ENCODE data around the gene TTC13. TPM values are rescaled to one million over a fixed set of nuclear protein-coding genes. Genes with fewer than 3 reads are reported as not detected.

TTC13 gene
- total RNA-seq, 4 donors from 2014 or later = 20.4 to 30.1 (median 25.6) TPM

- TF ChIP-seq POLR2A (IDR thresholded peaks at IDR 0.05) (no peak), EP300 (IDR thresholded peaks at IDR 0.05) (no peak)
- TF ChIP-seq, protein P1, sequence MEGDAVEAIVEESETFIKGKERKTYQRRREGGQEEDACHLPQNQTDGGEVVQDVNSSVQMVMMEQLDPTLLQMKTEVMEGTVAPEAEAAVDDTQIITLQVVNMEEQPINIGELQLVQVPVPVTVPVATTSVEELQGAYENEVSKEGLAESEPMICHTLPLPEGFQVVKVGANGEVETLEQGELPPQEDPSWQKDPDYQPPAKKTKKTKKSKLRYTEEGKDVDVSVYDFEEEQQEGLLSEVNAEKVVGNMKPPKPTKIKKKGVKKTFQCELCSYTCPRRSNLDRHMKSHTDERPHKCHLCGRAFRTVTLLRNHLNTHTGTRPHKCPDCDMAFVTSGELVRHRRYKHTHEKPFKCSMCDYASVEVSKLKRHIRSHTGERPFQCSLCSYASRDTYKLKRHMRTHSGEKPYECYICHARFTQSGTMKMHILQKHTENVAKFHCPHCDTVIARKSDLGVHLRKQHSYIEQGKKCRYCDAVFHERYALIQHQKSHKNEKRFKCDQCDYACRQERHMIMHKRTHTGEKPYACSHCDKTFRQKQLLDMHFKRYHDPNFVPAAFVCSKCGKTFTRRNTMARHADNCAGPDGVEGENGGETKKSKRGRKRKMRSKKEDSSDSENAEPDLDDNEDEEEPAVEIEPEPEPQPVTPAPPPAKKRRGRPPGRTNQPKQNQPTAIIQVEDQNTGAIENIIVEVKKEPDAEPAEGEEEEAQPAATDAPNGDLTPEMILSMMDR (IDR thresholded peaks at IDR 0.05) = no peak
- no peak for DNase-seq (ENCODE audit: low spot score in 2 of 2)
- H3K4me1 ChIP-seq = peaks cover 0 to 13% (median 0%) of the 10 kb centered on the region in 4 donors
- 83 to 86% methylated on average over 6 of the region's 6 CpGs for WGBS, 2 donors
- no peaks in the 10 kb centered on the region for H3K9me3 ChIP-seq
- H3K36me3 ChIP-seq = peaks cover 0 to 19% (median 0%) of the 10 kb centered on the region in 3 donors
- H3K27me3 ChIP-seq = no peaks in the 10 kb centered on the region
- H3K27ac ChIP-seq = no peak overlapping the region
- H3K4me3 ChIP-seq = no peak overlapping the region
Measured at GRCh38 chr1:230900984-230901383, 77.7 kb downstream of the TTC13 start.

DNA sequence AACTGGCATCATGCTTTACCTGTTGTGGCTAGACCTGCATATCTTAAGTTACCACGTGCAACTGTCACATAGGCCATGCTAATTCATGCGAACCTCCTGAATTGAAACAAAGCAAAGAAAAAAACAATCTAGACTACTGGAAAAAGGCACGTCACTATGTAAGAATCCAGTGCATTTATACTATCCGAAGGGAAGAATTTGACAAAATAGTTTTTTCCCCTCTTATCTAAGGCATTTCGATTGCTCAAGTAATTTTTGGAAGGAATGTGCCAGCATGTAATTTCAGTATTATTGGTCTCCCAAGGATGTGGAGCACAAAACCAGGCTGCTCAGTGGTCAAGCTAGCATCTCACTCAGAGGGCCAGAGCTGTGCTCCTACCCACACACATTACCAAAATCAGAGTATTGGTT, 78.8 kb downstream of the TTC13 start:
- no peak overlapping the region for H3K27ac ChIP-seq
- TF ChIP-seq, protein P1 (IDR thresholded peaks at IDR 0.05) = no peak
- no peak for TF ChIP-seq POLR2A (IDR thresholded peaks at IDR 0.05)
- TF ChIP-seq EP300 (IDR thresholded peaks at IDR 0.05) = no peak
- no peak for DNase-seq (ENCODE audit: low spot score in 2 of 2)
- no peaks in the 10 kb centered on the region for H3K27me3 ChIP-seq
- 50 to 56% methylated on average over 5 of the region's 5 CpGs for WGBS, 2 donors
- H3K4me1 ChIP-seq = peaks cover 0 to 7% (median 0%) of the 10 kb centered on the region in 4 donors
- H3K36me3 ChIP-seq = peaks cover 0 to 16% (median 0%) of the 10 kb centered on the region in 3 donors
- no peaks in the 10 kb centered on the region for H3K9me3 ChIP-seq
- no peak overlapping the region for H3K4me3 ChIP-seq

- no peak overlapping the region for H3K27ac ChIP-seq
- peaks cover 0 to 10% (median 0%) of the 10 kb centered on the region in 3 donors for H3K36me3 ChIP-seq
- no peak overlapping the region for H3K4me3 ChIP-seq
- H3K9me3 ChIP-seq = no peaks in the 10 kb centered on the region
- H3K4me1 ChIP-seq = peaks cover 0 to 7% (median 0%) of the 10 kb centered on the region in 4 donors
- WGBS, 2 donors = 93 to 94% methylated on average over 8 of the region's 8 CpGs
- TF ChIP-seq POLR2A (IDR thresholded peaks at IDR 0.05) (no peak), EP300 (IDR thresholded peaks at IDR 0.05) (no peak)
- TF ChIP-seq, protein P1 (IDR thresholded peaks at IDR 0.05) = no peak
- no peak for DNase-seq (ENCODE audit: low spot score in 2 of 2)
- no peaks in the 10 kb centered on the region for H3K27me3 ChIP-seq
Measured at GRCh38 chr1:230898748-230899147, 79.9 kb downstream of the TTC13 start.

DNA sequence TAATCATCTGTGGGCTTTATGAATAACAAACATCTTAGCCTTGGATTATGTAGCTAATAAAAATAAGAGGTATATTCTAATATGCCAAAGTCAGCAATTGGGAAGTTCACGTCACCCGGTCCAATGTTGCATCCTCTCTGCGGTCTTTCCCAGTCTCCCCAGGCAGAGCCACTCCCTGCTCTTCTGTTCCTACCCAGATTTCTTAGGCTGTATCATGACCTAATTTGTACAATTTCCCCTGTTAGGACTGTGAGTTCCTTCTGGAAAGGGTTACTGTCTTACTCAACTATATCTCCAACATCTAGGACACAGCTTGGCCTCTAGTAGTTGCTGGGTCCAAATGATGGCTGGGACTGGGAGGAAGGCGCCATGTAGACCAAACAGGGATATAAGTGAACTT, 80.5 kb downstream of the TTC13 start:
- WGBS, 2 donors = 85 to 96% methylated on average over 4 of the region's 4 CpGs
- DNase-seq (ENCODE audit: low spot score in 2 of 2) = no peak
- peaks cover 0 to 5% (median 0%) of the 10 kb centered on the region in 3 donors for H3K36me3 ChIP-seq
- H3K4me1 ChIP-seq = peaks cover 0 to 7% (median 0%) of the 10 kb centered on the region in 4 donors
- TF ChIP-seq, protein P1 (IDR thresholded peaks at IDR 0.05) = no peak
- TF ChIP-seq POLR2A (IDR thresholded peaks at IDR 0.05) (no peak), EP300 (IDR thresholded peaks at IDR 0.05) (no peak)
- no peak overlapping the region for H3K4me3 ChIP-seq
- H3K27me3 ChIP-seq = no peaks in the 10 kb centered on the region
- H3K27ac ChIP-seq = no peak overlapping the region
- no peaks in the 10 kb centered on the region for H3K9me3 ChIP-seq

GRCh38 chr1:230896779-230897178, 81.9 kb downstream of the TTC13 start:
- no peak for DNase-seq (ENCODE audit: low spot score in 2 of 2)
- H3K4me1 ChIP-seq = peaks cover 0 to 7% (median 0%) of the 10 kb centered on the region in 4 donors
- TF ChIP-seq, protein P1 (IDR thresholded peaks at IDR 0.05) = no peak
- TF ChIP-seq POLR2A (IDR thresholded peaks at IDR 0.05) (no peak), EP300 (IDR thresholded peaks at IDR 0.05) (no peak)
- no peak overlapping the region for H3K4me3 ChIP-seq
- no peak overlapping the region for H3K27ac ChIP-seq
- H3K36me3 ChIP-seq = no peaks in the 10 kb centered on the region
- H3K9me3 ChIP-seq = no peaks in the 10 kb centered on the region
- H3K27me3 ChIP-seq = no peaks in the 10 kb centered on the region
- WGBS, 2 donors = 13 to 29% methylated on average over 1 of the region's 1 CpG

All from tibial nerve (tissue), 4 donors.